ENCODE measurements around the gene PSMD4.
"Not testable (repeated sequence)": the region's sequence is repeated elsewhere in the genome, so short reads cannot be mapped to it uniquely, and the experiment has no call there.

Gene PSMD4

DNA sequence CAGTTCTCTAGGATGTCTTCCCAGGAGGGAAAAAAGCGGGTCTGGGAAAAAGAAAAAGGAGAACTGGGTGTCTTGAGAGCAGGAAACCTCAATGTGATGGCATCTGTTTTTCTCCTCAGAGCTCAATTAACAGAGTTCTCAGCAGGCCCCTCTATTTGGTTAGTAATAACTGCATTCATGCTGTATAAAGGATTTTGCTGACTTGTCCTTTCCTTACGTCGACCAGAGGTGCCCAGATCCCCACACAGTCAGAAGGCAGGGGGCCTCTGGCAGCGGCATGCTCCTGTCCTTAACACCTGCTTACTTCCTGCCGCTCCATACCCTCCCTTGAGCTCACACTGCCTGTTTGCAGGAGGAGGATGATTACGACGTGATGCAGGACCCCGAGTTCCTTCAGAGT lies 12.3 kb downstream of the PSMD4 start:
- DNase-seq, result no peak

DNA sequence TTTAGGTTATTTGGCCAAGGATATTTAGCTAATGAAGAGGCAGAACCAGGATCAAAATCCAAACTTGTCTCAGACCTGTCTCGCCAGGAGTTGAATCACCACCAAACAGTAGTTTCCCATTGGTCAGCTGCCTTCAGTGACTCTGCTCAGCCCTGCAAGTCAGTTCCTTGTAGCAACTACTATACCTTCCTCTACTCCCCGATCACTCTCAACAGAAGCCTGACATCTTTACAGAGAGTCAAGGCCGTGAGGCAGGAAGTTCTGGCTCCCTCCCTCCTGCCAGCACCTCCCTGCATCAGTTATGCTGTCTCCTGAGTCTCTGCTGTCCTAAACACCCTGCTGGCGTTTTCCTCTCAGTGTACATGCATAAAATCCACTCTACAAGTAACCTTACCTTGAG lies 13.2 kb downstream of the PSMD4 start:
- DNase-seq, result no peak

DNA sequence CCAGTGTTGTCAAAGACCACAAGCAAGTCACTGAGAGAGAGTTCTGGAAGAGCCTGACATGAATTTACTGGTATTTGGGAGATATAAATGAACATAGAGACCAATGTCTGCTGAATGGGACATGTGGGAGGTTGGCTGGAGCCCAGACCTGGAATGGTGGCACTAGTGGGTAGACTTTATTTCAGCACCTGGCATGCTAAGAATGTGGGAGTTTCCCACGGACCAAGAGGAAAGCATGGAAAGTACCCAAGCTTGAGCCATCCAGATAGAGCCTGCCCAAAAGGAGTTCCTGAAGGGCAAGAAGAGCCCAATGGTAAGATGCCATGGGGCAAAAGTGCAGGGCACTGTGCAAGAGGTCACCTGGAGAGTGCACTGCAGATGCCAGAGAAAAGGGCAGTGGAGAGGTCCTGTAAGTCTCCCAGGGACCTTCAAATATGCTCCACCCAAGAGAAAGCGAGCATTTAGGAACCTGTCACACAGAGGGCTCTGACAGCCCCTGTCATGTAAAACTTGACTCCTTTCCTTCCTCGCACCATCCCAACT lies 19.5 kb downstream of the PSMD4 start:
- DNase-seq, result no peak

DNA sequence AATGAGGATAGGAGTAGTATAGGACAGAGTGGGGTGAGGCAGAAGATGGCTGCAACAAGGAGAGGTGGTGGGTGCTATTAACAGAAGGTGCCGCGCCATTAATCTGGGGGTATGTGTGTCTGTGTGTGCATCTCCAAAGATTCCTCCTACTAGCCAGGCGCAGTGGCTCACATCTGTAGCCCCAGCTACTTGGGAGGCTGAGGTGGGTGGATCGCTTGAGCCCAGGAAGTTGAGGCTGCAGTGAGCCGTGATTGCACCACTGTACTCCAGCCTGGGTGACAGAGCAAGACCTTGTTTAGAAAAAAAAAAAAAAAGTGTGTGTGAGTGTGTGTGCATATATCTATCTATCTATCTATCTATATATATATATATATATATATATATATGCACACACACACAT lies 20.8 kb downstream of the PSMD4 start:
- DNase-seq, result not testable (repeated sequence)

DNA sequence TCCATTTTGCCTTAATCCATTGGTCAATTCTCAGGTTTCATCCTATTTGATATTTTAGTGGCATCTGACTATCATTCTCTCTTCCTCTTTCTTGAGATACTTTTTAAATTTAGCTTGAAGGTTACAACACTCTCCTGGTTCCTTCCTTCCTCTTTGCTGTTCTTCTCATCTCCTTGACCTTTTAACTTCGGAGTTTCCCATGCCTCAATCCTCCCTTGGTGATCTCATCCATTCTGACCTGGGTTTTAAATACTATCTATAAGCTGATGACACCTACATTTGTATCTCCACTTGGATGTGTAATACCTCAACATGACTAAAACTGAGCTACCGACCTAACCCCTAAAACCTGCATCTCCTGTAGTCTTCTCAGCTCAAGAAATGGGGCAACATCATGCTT lies 22.7 kb downstream of the PSMD4 start:
- no peak for DNase-seq

DNA sequence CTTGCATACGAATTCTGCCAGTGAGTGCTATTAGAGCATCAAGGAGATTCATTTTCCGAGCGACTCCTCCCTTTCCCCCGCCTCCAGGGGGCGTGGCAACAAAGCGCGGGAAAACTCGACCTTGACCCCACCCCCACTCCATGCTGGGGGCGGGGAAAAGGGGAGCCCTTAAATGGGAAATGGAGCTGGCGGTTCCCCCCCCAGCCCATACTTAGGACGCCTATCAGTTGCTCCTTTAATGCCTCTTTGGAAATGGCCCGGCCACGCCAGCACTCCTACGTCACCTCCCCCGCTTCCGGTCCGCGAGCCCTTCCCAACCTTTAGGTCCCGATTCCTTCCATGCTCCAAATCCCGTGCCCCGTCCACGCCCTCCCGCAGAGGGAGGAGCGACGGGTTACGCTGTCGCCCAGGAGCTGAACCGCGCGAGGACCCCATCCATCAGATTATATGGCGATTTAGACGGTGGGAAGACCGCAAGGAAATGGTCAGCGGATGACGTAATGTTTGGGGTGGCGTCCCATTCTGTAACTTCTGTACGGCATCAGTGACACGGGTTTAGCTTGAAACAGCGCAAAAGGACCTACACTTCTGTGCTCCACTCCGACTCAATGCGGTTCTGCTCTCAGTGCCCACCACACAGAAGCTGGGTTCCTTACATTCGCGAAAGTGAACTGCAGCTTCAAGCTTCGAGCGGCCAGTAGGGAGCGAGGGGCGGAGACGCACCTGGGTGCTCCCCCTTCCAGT lies 26.9 kb downstream of the PSMD4 start:
- peak; percentile 100 for DNase-seq

DNA sequence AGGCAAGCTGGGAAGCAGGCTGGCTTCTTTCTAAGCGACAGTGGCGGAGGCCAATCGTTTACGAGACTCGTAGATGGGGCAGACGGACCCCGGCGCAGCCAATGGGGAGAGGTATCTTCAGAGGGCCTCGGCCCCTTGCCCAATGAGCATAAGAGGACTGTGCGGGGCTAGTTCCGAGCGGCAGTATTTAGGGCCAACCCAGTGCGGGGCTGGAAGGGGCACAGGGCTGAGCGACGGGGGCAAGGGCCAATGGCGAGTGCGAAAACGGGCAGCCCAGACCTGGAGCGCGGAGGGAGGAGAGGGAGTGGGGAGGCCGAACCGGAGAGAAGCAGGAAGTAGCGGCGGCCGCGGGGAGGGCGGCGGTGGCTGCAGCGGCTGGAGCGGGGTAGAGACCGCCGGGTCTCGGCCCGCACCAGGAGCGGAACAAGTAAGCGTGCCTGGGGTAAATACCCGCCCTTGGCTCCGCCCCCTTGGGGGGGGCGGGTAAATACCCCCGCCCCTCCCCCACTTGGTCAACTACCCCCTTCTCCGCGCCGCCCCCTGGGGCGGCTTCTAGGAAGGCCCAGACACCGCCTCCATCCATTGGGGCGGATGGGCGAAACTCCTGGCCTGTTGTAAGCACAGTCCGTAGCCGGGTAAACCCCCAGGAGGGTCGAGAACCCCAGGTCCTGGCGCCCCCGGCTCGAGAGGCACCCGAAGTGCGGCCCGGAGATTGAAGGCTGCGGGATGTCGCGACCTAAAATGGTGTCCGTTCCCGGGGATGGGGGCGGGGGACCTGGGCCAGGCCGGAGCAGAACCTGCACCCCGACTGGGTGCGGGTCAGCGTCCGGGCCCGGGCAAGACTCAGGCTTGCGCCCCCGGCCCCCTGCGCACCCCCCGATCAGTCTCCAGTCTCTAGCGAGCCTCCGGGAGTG lies 27.7 kb downstream of the PSMD4 start, which contains the start of gene ZNF687:
TSS of gene ZNF687 (plus strand) at position 331 of the 914 bp plus-strand sequence. CDS start 3,993 bp downstream, outside the sequence.
- DNase-seq, result peak; percentile 95

DNA sequence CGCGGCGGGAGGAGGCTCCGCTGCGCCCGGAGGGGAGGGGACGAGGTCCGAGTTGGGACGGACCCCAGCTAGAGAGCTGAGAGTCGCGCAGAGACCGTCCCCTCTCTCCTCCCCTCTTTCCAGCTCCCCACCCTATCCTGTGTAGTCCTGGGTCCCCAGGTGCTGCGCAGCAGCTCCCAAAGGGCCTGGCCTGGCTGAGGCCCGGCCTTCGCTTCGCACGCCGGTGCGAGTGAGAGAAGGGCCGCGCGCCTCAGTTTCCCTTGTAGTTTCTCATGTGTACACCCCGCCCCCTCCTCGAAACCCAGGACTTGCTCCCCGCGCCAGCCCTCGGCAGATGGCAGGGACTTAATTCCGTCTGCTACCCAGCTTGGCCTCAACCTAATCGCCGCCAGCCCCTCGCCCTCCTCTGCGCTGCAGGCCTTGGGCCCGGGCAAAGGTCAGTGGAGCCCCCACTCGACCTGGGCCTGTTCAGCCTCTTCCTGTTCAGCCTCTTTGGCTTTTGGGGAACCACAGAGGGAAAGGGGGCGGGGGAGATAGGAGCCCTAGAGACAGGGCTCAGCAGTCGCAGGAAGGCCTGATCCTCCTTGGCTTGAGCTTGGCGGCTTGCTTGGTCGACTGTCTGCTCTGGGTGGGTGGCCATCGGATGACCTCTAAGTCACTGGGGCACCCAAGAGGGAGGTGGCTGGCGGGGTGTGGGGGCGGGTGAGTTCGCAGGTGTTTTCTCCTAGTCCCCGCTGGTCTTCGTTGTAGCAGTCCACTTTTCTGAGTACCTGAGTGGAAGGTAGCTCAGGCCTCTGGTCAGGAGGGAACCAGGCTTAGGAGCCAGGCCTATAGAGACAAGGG lies 28.6 kb downstream of the PSMD4 start:
- DNase-seq, result no peak

DNA sequence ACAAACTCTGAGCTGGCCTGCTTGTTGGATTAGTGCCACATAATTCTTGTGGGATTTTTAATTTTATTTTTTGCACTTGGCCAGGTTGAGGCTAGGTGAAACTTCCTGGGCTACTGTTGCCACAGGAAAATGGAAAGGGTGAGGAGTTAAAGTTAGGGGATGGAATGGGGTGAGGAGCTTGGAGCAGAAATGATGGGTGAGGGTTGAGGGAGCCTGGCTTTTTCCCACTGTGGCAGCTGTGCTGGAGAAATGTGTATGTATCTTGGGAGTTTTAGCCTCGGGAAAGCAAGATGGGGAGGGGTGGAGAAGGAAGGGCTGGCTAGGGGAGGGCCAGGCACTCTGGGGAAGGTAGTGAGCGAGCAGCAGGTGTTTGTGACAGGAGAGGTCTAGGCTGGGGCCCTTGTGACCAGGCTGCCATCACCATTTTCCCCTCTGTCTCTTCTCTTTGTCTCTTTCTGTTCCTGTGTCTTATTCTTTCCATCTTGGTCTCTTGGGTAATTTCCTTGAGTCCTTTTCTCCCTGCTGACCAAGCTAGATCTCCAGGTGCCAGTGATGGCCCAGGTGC lies 29.6 kb downstream of the PSMD4 start:
- no peak for DNase-seq

DNA sequence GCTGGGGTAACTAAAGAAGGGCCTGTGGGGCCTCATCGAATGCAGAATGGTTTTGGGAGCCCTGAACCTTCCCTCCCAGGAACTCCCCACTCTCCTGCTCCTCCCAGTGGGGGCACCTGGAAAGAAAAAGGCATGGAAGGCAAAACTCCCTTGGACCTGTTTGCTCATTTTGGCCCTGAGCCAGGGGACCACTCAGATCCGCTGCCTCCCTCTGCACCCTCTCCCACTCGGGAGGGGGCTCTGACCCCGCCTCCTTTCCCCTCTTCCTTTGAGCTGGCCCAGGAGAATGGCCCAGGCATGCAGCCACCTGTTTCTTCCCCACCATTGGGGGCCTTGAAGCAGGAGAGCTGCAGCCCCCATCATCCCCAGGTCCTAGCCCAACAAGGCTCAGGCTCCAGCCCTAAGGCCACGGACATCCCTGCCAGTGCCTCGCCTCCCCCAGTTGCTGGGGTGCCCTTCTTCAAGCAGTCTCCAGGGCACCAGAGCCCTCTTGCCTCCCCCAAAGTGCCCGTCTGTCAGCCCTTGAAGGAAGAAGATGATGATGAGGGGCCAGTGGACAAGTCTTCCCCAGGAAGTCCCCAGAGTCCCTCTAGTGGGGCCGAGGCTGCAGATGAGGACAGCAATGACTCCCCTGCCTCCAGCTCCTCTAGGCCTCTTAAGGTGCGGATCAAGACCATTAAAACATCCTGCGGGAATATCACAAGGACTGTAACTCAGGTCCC lies 32.2 kb downstream of the PSMD4 start:
- DNase-seq, result no peak

DNA sequence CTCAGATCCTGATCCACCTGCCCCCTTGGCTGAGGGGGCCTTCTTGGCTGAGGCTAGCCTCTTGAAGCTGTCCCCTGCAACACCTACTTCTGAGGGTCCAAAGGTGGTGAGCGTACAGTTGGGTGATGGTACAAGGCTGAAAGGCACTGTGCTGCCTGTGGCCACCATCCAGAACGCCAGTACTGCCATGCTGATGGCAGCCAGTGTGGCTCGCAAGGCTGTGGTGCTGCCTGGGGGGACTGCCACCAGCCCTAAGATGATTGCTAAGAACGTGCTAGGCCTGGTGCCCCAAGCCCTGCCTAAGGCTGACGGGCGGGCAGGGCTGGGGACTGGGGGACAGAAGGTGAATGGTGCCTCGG lies 32.8 kb downstream of the PSMD4 start:
- DNase-seq, result no peak

DNA sequence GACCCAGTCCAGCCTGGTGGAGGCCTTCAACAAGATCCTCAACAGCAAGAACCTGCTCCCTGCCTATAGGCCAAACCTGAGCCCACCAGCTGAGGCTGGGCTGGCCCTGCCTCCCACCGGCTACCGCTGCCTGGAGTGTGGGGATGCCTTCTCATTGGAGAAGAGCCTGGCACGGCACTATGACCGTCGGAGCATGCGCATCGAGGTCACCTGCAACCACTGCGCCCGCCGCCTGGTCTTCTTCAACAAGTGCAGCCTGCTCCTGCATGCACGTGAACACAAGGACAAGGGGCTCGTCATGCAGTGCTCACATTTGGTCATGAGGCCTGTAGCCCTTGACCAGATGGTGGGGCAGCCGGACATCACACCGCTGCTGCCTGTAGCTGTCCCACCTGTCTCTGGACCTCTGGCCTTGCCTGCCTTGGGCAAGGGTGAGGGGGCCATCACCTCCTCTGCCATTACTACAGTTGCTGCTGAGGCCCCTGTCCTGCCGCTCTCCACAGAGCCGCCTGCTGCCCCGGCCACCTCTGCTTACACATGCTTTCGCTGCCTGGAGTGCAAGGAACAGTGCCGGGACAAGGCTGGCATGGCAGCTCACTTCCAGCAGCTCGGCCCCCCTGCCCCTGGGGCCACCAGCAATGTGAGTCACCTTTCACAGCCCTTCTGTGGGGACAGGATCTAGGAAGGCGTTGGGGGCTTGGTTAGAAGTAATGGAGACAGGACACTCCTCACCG lies 33.4 kb downstream of the PSMD4 start:
- DNase-seq, result no peak

DNA sequence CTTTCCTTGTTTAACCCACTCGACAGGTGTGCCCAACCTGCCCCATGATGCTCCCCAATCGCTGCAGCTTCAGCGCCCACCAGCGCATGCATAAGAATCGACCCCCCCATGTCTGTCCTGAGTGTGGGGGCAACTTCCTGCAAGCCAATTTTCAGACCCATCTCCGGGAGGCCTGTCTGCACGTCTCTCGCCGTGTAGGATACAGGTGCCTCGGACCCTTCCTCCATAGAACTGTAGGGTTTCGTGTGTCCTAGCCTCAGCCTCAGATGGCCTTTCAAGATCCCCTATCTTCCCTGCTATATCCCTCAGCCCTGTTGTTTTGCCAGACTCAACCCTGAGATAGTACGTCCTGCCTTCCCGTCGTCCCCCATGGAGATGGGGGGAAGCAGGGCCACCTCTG lies 34.0 kb downstream of the PSMD4 start:
- DNase-seq, result no peak

DNA sequence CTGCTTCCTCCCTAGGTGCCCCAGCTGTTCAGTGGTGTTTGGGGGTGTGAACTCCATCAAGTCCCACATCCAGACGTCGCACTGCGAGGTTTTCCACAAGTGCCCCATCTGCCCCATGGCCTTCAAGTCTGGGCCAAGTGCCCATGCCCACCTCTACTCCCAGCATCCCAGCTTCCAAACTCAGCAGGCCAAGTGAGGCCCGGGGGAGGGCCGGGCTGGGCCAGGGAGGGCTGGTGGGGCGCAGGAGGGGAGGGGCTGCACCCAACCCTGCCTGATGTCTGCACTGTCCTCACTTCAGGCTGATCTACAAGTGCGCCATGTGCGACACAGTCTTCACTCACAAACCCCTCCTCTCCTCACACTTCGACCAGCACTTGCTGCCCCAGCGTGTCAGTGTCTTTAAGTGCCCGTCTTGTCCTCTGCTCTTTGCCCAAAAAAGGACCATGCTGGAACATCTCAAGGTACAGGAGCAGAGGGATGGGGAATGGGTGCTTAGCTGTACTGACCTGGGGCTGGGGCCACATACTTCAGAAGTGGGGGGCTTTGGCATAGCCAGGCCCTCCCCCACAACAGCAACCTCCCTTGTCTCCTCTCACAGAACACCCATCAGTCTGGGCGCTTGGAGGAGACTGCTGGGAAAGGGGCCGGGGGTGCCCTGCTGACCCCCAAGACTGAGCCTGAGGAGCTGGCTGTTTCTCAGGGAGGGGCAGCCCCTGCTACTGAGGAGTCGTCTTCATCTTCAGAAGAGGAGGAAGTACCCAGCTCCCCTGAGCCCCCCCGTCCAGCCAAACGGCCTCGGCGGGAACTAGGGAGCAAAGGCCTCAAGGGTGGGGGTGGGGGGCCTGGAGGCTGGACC lies 34.8 kb downstream of the PSMD4 start:
- no peak for DNase-seq

DNA sequence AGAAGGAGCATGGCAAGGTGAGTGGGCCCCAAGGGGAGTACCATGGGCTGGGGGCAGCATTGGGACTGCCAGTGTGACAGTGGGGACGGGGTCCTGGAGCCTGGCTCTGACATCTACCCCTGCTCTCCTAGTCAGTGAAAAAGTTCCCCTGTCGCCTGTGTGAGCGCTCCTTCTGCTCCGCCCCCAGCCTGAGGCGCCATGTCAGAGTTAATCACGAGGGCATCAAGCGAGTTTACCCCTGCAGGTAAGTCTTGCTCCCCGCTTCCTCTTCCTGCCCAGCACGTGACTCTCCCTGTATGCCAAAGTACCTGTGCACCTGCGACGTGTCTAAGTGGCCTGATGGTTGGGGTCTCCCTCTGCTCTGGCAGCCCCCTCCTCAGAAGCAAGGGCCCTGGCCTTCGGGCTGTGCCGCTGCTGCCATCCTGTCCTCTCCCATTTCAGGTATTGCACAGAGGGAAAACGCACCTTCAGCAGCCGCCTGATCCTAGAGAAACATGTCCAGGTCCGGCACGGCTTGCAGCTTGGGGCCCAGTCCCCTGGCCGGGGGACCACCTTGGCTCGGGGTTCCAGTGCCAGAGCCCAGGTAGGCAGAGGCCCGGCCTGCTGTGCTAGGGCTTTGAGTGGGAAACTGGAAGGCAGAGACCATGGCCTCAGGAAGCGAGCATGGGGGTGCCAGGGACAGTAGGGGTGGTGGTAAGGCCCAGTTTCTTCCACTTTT lies 35.6 kb downstream of the PSMD4 start:
- no peak for DNase-seq

DNA sequence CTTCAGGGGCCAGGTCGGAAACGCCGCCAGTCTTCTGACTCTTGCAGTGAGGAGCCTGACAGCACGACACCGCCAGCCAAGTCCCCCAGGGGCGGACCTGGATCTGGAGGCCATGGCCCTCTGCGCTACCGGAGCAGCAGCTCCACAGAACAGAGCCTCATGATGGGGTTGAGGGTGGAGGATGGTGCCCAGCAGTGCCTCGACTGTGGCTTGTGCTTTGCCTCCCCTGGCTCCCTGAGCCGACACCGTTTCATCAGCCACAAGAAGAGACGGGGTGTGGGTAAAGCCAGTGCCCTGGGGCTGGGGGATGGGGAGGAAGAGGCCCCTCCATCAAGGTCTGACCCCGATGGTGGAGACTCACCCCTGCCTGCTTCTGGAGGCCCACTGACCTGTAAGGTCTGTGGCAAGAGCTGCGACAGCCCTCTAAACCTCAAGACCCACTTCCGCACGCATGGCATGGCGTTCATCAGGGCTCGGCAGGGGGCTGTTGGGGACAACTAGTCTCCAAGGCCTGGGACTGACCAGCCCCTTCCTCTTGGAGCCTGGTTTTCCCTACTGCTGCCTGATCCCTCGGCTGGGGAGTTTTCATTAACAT lies 36.3 kb downstream of the PSMD4 start:
- no peak for DNase-seq

DNA sequence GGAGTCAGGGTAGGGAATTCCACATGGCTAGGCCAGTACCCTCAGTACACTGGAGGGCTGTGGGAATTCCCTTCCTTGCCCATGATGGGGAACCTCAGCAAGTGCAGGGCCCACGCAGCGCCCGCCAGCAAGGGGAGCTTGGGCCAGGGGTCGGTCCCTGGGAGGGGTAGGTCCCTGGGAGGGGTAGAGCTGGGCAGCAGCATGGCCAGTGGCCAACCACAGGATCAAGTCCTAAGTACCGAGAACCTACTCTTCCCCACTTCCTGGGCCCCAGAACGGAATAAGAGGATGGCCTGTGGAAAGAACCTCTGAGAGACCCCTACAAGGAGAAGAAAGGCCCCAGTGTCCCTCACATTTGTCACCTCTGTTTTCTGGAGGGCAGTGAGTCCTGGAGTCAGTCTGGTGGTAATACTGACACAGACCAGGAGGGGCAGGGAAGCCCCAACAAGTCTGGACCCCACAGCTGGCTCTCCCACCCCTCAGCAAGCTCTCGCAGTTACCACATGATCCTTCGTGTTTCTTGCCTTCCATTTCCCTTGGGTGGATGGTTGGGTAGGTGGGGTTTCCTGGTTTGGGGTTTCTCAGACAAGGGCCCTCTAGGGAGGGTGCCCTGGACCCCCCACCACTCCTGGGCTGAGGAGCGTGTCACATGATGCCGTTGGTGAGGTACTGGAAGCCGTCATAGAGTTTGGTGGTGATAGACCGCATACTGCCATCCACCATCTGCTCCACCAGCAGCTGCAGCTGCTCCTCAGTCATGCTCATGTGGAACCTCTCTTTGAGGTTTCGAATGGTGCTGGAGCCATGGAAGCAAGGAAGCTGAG lies 37.9 kb downstream of the PSMD4 start:
- no peak for DNase-seq

DNA sequence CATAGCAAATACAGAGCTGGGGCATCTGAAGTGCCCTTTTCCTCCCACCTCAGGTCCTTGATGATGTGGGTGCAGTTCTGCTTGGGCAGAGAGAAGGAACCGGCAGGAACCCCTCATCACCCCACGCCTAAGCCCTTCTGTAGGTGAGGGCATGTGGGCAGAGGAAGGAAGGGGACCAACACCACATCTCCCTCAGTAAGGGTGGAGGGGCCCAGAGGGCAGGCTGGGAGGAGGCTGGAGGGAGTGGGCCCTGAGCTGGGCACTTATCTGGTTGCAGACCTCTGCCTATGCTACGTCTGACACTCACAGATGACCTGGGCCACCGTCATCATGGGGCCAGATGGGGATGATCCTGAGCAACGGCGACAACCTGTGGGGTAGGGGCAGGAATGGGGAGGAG lies 38.6 kb downstream of the PSMD4 start:
- no peak for DNase-seq

Measured in right kidney (tissue), 1 donor.